Measurements from ENCODE around the gene RAB19.

GRCh38 chr7:140360697-140361229 is 43.1 kb upstream of the RAB19 start:
- TF ChIP-seq POLR2AphosphoS5 (IDR thresholded peaks at IDR 0.05; ENCODE audit: low read length) (no peak), IRF3 (IDR thresholded peaks at IDR 0.05) (no peak), FOXM1 (IDR thresholded peaks at IDR 0.05; ENCODE audit: low read depth, low read length) (no peak), RCOR1 (conservative IDR thresholded peaks at IDR 0.05; ENCODE audit: low read depth, low read length) (no peak)
